GM23338 (cell line): Measurements from ENCODE around the gene SPG7. TPM values are rescaled to one million over a fixed set of nuclear protein-coding genes. Genes with fewer than 3 reads are reported as not detected.

ENCODE experiments used
- ATAC-seq: fragments of 200-7000 bp; cut with Tn5 transposase; 3 replicates; pipeline ENCODE4 v1.9.1; 2020
- DNase-seq: peaks from one replicate; pipeline ENCODE4 v3.0.0-alpha.2; 2015; ENCODE audit warnings: low spot score
- H2AFZ ChIP-seq: fragments of 200-600 bp; sonication (generic); 2 replicates; pipeline ENCODE4 v1.8.0; 2016; ENCODE audit warnings: antibody characterized with exemption, mild to moderate bottlenecking, moderate library complexity
- H3F3A ChIP-seq: fragments of 200-600 bp; sonication (generic); replicated peaks from 2 replicates; pipeline ENCODE4 v1.8.0; 2017; ENCODE audit warnings: antibody characterized with exemption, mixed run types, low read depth
- H3K27ac ChIP-seq: fragments of 200-600 bp; sonication (generic); 2 replicates; pipeline ENCODE4 v1.6.1; 2016; ENCODE audit warnings: low read depth
- H3K27me3 ChIP-seq: fragments of 200-600 bp; sonication (generic); 2 replicates; pipeline ENCODE4 v1.8.0; 2016; ENCODE audit warnings: mild to moderate bottlenecking, mixed run types, moderate library complexity; ENCODE audit not compliant: insufficient read depth
- H3K36me3 ChIP-seq: fragments of 200-600 bp; sonication (generic); 2 replicates; pipeline ENCODE4 v1.8.0; 2016; ENCODE audit warnings: mild to moderate bottlenecking; ENCODE audit not compliant: insufficient read depth
- H3K4me1 ChIP-seq: fragments of 200-600 bp; sonication (generic); 2 replicates; pipeline ENCODE4 v1.8.0; 2016; ENCODE audit warnings: mild to moderate bottlenecking, moderate library complexity; ENCODE audit not compliant: insufficient read depth
- H3K4me2 ChIP-seq: fragments of 200-600 bp; sonication (generic); 2 replicates; pipeline ENCODE4 v1.7.1; 2017; ENCODE audit warnings: mixed run types
- H3K4me3 ChIP-seq: fragments of 200-600 bp; sonication (generic); 2 replicates; pipeline ENCODE4 v1.6.1; 2016; ENCODE audit warnings: mixed run types
- H3K79me2 ChIP-seq: fragments of 200-600 bp; sonication (generic); replicated peaks from 2 replicates; pipeline ENCODE4 v1.8.0; 2017; ENCODE audit warnings: mild to moderate bottlenecking; ENCODE audit not compliant: insufficient read depth
- H3K9me2 ChIP-seq: fragments of 200-600 bp; sonication (generic); 2 replicates; pipeline ENCODE4 v1.8.0; 2017; ENCODE audit not compliant: insufficient read depth
- H4K20me1 ChIP-seq: fragments of 200-600 bp; sonication (generic); replicated peaks from 2 replicates; pipeline ENCODE4 v1.8.0; 2017; ENCODE audit warnings: mild to moderate bottlenecking; ENCODE audit not compliant: insufficient read depth
- H3K27ac Mint-ChIP-seq: 2 replicates; pipeline ENCODE4 v1.8.0; 2020; ENCODE audit warnings: inconsistent platforms, mild to moderate bottlenecking, moderate library complexity, mixed read lengths
- H3K27me3 Mint-ChIP-seq: 3 replicates; pipeline ENCODE4 v1.8.0; 2022; ENCODE audit warnings: low read depth, mild to moderate bottlenecking, moderate library complexity, mixed read lengths, inconsistent platforms; ENCODE audit not compliant: insufficient read depth, poor library complexity
- H3K36me3 Mint-ChIP-seq: 3 replicates; pipeline ENCODE4 v1.8.0; 2021; ENCODE audit warnings: low read depth, mild to moderate bottlenecking, inconsistent platforms, moderate library complexity, mixed read lengths
- H3K4me1 Mint-ChIP-seq: 3 replicates; pipeline ENCODE4 v1.8.0; 2020; ENCODE audit warnings: mild to moderate bottlenecking, inconsistent platforms, mixed read lengths
- H3K4me3 Mint-ChIP-seq: 3 replicates; pipeline ENCODE4 v1.8.0; 2021; ENCODE audit warnings: moderate library complexity, mild to moderate bottlenecking, inconsistent platforms, mixed read lengths
- H3K9me3 Mint-ChIP-seq: 3 replicates; pipeline ENCODE4 v1.8.0; 2020; ENCODE audit warnings: moderate library complexity, mild to moderate bottlenecking, inconsistent platforms, mixed read lengths
- EZH2 ChIP-seq: fragments of 200-600 bp; sonication (generic); IDR thresholded peaks from one replicate; pipeline ENCODE4 v1.8.0; 2017; ENCODE audit warnings: antibody characterized with exemption, mild to moderate bottlenecking, low read depth; ENCODE audit not compliant: unreplicated experiment
- EZH2phosphoT487 ChIP-seq: fragments of 200-600 bp; sonication (generic); IDR thresholded peaks from one replicate; pipeline ENCODE4 v1.8.1; 2018; ENCODE audit warnings: antibody characterized with exemption; ENCODE audit not compliant: unreplicated experiment
- JUNB ChIP-seq: IDR thresholded peaks from one replicate; pipeline ENCODE4 v1.6.1; 2016; ENCODE audit warnings: antibody characterized with exemption; ENCODE audit not compliant: unreplicated experiment
- NANOG ChIP-seq: IDR thresholded peaks from 2 replicates; pipeline ENCODE4 v1.6.1; 2016; ENCODE audit warnings: antibody characterized with exemption, borderline replicate concordance
- POLR2AphosphoS5 ChIP-seq: IDR thresholded peaks from 2 replicates; pipeline ENCODE4 v1.6.1; 2016; ENCODE audit warnings: antibody characterized with exemption, low read depth
- STAT1 ChIP-seq: IDR thresholded peaks from one replicate; pipeline ENCODE4 v1.6.1; 2016; ENCODE audit warnings: antibody characterized with exemption; ENCODE audit not compliant: unreplicated experiment
- ZNF114 ChIP-seq: fragments of 250-450 bp; sonication (Bioruptor Pico); IDR thresholded peaks from 2 replicates; pipeline ENCODE4 v1.5.0; 2020; ENCODE audit warnings: mild to moderate bottlenecking, moderate library complexity
- ZNF331 ChIP-seq: fragments of 250-450 bp; sonication (Bioruptor Pico); IDR thresholded peaks from 2 replicates; pipeline ENCODE4 v1.5.0; 2020; ENCODE audit warnings: low read depth, mild to moderate bottlenecking, moderate library complexity
- polyA plus RNA-seq: library from polyadenylated mRNA; unstranded; fragments of >200 nt; fragmentation: Nextera tagmentation; extraction: Ambion mirVana; gene quantifications from 2 replicates; pipeline ENCODE4 v1.2.1, GENCODE V29; 2016
- total RNA-seq: library from RNA; depleted of rRNA; stranded (reverse); fragments of >200 nt; shearing (Covaris generic); gene quantifications from 2 replicates; pipeline ENCODE4 v1.2.3, GENCODE V29; 2014
- TF ChIP-seq, protein P1 (sequence below), 2 experiments: fragments of 200-600 bp in 1 of 2; sonication (generic) in 1 of 2; conservative IDR thresholded peaks; 2 replicates each; pipeline versions ENCODE4 v1.5.1 to v1.6.1; 2016 to 2017; ENCODE audit warnings: antibody characterized with exemption in 2 of 2, low read depth in 2 of 2, mild to moderate bottlenecking in 2 of 2, moderate library complexity in 1 of 2
- TF ChIP-seq, protein P2 (sequence below): IDR thresholded peaks from one replicate; pipeline ENCODE4 v1.6.1; 2018; ENCODE audit warnings: antibody characterized with exemption; ENCODE audit not compliant: unreplicated experiment
- TF ChIP-seq, protein P3 (sequence below): IDR thresholded peaks from 2 replicates; pipeline ENCODE4 v1.6.1; 2016; ENCODE audit warnings: antibody characterized with exemption

SPG7 gene
- total and polyA plus RNA-seq, 2 experiments from 2014 or later = 77.1 to 267 TPM

DNA sequence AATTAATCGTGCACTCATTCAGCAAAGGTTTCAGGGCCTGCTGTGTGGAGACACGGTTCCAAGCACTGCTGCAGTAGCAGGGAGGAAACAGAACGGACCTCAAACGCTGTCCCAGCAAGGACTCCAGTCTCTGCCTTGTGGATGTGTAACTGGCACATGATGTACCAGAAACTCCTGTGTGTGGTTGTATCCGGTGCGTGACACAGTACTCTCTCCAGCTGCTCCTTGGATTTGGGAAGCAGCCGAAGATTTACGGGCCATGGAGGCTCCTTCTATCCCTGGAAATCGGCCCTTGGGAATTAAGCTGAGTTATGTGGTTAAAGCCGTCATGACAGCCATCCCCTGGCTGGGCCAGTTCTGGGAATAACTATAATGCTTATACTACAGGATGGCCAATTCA, 9.4 kb upstream of the SPG7 start (continued):
- TF ChIP-seq, protein P1, sequence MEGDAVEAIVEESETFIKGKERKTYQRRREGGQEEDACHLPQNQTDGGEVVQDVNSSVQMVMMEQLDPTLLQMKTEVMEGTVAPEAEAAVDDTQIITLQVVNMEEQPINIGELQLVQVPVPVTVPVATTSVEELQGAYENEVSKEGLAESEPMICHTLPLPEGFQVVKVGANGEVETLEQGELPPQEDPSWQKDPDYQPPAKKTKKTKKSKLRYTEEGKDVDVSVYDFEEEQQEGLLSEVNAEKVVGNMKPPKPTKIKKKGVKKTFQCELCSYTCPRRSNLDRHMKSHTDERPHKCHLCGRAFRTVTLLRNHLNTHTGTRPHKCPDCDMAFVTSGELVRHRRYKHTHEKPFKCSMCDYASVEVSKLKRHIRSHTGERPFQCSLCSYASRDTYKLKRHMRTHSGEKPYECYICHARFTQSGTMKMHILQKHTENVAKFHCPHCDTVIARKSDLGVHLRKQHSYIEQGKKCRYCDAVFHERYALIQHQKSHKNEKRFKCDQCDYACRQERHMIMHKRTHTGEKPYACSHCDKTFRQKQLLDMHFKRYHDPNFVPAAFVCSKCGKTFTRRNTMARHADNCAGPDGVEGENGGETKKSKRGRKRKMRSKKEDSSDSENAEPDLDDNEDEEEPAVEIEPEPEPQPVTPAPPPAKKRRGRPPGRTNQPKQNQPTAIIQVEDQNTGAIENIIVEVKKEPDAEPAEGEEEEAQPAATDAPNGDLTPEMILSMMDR (conservative IDR thresholded peaks at IDR 0.05; ENCODE audit: low read depth in 2 of 2) = no peak
- TF ChIP-seq POLR2AphosphoS5 (no peak), JUNB (no peak), EZH2 (no peak), ZNF114 (no peak), STAT1 (no peak), ZNF331 (CRISPR knock-in tag) (no peak), EZH2phosphoT487 (no peak), NANOG (no peak)
- TF ChIP-seq, protein P2, sequence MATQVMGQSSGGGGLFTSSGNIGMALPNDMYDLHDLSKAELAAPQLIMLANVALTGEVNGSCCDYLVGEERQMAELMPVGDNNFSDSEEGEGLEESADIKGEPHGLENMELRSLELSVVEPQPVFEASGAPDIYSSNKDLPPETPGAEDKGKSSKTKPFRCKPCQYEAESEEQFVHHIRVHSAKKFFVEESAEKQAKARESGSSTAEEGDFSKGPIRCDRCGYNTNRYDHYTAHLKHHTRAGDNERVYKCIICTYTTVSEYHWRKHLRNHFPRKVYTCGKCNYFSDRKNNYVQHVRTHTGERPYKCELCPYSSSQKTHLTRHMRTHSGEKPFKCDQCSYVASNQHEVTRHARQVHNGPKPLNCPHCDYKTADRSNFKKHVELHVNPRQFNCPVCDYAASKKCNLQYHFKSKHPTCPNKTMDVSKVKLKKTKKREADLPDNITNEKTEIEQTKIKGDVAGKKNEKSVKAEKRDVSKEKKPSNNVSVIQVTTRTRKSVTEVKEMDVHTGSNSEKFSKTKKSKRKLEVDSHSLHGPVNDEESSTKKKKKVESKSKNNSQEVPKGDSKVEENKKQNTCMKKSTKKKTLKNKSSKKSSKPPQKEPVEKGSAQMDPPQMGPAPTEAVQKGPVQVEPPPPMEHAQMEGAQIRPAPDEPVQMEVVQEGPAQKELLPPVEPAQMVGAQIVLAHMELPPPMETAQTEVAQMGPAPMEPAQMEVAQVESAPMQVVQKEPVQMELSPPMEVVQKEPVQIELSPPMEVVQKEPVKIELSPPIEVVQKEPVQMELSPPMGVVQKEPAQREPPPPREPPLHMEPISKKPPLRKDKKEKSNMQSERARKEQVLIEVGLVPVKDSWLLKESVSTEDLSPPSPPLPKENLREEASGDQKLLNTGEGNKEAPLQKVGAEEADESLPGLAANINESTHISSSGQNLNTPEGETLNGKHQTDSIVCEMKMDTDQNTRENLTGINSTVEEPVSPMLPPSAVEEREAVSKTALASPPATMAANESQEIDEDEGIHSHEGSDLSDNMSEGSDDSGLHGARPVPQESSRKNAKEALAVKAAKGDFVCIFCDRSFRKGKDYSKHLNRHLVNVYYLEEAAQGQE = no peak
- TF ChIP-seq, protein P3, sequence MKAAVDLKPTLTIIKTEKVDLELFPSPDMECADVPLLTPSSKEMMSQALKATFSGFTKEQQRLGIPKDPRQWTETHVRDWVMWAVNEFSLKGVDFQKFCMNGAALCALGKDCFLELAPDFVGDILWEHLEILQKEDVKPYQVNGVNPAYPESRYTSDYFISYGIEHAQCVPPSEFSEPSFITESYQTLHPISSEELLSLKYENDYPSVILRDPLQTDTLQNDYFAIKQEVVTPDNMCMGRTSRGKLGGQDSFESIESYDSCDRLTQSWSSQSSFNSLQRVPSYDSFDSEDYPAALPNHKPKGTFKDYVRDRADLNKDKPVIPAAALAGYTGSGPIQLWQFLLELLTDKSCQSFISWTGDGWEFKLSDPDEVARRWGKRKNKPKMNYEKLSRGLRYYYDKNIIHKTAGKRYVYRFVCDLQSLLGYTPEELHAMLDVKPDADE = no peak

DNA sequence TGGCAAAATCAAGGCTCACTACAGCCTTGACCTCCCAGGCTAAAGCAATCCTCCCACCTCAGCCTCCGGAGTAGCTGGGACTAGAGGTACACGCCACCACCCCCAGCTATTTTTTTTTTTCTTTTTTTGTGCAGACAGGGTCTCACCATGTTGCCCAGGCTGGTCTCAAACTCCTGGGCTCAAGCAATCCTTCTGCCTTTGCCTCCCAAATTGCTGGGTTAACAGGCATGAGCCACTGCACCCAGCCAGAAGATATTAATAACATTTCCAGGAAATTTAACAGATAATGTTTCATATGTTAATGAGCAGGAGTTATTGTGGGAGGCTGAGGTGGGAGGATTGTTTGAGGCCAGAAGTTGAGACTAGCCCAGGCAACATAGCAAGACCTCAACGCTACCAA, 8.4 kb upstream of the SPG7 start:
- DNase-seq (no peak), ATAC-seq (no peak)
- Histone ChIP-seq H3K27me3 (no peaks in the 10 kb centered on the region), H3K27ac (no peak overlapping the region), H3K4me1 (no peaks in the 10 kb centered on the region), H3K4me3 (no peak overlapping the region), H2AFZ (no peak overlapping the region), H3K4me2 (no peak overlapping the region), H3K9me2 (no peaks in the 10 kb centered on the region), H3F3A (no peaks in the 10 kb centered on the region), H3K36me3 (no peaks in the 10 kb centered on the region), H3K79me2 (peaks cover 3% of the 10 kb centered on the region; the same call in 1 of the 2 replicates), H4K20me1 (no peaks in the 10 kb centered on the region; the same call in 1 of the 2 replicates)
- peaks cover 4% of the 10 kb centered on the region for H3K27me3 Mint-ChIP-seq
- no peaks in the 10 kb centered on the region for H3K36me3 Mint-ChIP-seq
- no peak for TF ChIP-seq POLR2AphosphoS5
- no peak for TF ChIP-seq EZH2
- TF ChIP-seq EZH2phosphoT487 = no peak
- TF ChIP-seq, protein P3 = no peak
- TF ChIP-seq, protein P1 (conservative IDR thresholded peaks at IDR 0.05; ENCODE audit: low read depth in 2 of 2) = no peak
- H3K27ac Mint-ChIP-seq = no peak overlapping the region
- H3K4me1 Mint-ChIP-seq = no peaks in the 10 kb centered on the region
- H3K4me3 Mint-ChIP-seq = no peak overlapping the region
- no peaks in the 10 kb centered on the region for H3K9me3 Mint-ChIP-seq
